GM19397 (cell line): ENCODE measurements around the gene FMO2.
"Not testable (repeated sequence)": the region's sequence is repeated elsewhere in the genome, so short reads cannot be mapped to it uniquely, and the experiment has no call there.

ENCODE experiments used
- ATAC-seq: cut with Tn5 transposase; IDR thresholded peaks from one replicate; pipeline ENCODE4 v1.9.1; 2021; ENCODE audit warnings: mild to moderate bottlenecking, moderate library complexity; ENCODE audit not compliant: unreplicated experiment

Gene FMO2

DNA sequence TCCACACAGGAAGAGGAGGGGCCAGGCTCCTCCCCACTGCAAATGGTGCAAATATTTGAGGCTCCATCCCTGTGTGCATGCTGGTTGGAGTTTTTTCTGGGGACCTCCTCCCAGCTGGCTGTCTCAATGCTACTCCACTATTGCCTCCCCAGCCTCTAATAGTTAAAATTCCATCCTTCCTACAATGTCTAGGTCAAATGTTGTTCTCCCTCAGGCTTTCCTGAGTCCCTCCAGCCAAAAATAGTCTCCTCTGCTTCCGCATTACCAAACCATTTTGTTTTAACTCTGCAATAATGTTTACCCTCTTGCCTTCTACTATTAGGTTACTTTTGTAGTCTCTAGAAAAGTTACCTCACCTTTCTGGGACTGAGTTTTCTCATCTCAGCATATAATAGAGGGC, 33.6 kb downstream of the FMO2 start:
- no peak for ATAC-seq

DNA sequence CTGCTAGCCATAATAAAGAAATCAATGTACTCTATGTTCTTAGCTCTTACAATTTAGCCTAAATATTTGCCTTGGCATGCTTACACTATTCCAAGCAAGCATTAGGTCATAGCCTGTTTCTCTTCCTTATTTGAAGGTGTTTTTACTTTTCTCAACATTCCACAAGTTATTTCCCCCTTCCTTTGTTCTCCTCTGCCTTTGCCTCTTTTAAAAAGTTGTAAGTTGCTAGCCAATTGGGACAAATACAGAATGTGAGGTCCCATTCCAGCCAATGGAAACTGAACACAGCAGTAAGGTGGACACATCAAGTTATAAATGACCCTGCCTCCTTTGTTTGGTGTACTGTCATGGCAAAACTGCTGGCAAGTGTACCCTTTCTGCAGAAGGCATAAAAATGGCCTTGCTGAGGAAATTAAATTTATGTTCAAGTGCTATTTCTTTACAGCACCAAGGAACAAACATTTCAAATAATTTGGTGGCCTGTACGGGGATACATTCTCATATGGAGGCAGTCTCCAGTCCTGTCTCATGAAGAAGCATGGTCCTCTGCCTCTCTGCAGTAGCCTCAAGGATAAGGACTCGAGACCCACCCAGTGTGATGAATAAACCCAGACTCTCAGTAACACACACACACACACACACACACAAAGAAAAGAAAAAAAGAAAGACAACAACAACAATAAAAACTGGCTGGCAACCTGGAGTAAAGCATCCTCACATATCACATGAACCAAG, 34.4 kb downstream of the FMO2 start:
- no peak for ATAC-seq

DNA sequence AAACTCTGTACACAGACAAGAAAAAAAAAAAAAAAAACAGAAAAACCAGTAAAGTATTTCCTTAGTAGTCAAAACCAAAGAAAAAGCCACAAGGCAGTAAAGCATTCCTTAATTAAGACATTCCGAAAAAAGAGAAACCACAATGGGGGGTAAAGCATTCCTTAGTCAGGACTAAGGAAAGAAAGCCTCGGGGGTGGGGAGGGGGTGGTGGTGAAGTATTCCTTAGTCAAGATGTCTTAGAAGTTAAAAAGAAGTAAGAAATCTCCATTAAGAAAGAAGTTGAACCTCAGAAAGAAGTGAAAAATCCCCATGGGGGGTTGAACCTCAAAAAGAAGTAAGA, 35.0 kb downstream of the FMO2 start:
- no peak for ATAC-seq

DNA sequence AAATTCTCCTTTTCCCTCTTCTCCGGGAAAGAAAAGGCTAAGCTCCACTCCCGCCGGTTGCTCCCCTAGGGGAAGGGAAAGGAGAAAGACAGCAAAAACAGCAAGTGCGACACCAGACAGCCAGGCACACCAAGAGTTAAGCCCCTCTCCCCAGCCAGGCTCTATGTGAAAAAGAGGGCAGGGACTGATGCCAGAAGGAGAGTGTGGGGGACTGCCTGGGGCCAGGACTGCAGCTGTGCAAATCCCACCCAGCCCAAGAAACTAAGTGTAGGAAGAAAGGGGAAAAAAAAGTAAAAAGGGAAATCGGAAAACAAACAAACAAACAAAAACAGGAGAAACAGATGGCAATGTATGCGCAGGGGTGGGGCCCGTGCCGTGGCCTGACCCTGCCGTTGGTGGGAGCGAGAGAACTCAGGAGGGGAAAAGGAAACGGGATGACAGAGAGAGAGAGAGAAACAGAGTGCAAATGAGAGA, 35.5 kb downstream of the FMO2 start:
- ATAC-seq, result no peak

DNA sequence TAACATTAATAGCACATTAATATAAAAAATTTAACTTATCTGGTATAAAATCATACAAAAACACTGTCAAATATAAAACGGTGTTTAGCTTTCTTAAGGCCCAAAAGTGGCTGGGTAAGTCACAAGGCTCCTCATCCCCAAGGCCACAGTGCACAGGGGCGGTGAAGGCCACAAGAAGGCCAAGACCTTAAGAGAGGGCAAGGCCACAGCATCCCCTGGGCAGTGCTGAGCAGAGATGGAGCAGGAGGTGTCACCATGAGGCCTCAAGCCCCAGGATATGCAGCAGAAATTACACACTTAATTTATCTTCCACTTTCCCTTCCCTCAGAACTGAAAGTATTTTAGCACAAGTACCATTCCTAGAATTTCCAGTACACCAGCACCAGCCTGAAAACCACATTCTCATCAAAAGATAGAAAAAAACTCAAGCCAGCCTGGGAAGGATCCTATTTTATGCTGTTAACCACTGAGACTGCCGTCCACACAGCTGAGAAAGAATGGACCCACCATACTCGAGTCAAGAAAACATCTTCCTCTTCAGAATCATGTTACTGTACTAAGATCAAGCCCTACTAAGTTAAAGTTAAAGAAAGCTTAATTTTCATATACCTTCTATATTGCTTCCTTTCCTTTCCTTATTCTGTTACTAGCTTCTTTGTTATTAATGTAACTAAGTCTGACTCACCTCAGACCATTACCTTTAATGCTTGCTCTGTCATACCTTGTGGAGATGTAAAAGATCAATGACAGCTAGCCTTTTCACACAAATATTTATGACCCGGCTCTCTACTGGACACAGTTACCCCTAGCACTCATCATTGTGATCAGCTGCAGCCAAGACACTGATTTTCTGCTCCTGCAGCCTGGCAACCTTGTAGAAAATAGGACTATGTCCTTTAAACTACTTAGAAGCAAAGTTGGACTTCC, 36.8 kb downstream of the FMO2 start:
- ATAC-seq, result no peak

DNA sequence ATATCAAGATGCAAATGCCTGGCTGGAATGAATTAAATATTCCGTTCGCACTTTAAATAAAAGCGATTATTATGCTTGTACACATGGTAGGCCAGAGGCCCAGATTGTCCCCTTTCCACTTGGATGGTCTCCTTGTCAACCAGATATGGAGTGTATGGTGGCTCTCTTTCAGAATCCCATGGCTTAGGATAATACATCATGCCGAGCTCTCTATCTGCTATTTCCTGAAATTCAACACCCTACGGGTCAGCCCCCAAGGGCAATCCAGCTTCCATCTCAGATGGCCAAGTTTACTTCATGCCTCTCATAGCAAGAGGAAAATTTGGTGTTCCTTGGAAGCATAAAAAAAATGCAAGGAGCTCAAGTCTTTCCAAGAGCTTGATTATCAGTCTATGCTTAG, 37.8 kb downstream of the FMO2 start:
- no peak for ATAC-seq

DNA sequence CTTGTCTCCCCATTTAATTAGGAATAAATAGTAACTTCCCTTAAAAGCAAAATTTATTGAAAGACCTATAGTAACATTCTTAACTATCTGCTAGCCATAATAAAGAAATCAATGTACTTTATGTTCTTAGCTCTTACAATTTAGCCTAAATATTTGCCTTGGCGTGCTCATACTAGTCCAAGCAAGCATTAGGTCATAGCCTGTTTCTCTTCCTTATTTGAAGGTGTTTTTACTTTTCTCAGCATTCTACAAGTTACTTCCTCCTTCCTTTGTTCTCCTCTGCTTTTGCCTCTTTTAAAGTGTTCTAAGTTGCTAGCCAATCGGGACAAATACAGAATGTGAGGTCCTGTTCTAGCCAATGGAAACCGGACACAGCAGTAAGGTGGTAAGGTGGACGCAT, 39.2 kb downstream of the FMO2 start:
- ATAC-seq, result not testable (repeated sequence)

- peak; percentile 78 for ATAC-seq
These were observed 41.8 kb downstream of the FMO2 start for GRCh38 chr1:171226747-171227370.

DNA sequence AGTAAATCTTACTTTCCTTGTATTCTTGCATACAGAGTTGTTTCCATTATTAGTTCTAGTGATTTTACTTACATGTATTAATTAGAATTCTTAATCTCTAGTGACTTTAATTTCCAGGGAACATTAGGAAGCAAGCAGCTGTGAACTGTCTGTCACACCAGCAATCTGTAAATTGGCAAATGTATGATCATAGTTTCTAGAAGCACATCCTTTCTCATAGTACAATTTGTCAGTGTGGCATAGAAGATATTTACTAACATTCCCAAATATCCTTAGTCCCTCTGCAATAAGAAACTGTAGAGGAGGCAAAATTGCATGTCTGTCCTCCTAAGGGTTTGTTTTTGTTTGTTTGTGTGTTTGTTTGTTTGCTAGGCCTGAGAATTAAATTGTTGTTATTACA, 46.2 kb downstream of the FMO2 start:
- no peak for ATAC-seq

DNA sequence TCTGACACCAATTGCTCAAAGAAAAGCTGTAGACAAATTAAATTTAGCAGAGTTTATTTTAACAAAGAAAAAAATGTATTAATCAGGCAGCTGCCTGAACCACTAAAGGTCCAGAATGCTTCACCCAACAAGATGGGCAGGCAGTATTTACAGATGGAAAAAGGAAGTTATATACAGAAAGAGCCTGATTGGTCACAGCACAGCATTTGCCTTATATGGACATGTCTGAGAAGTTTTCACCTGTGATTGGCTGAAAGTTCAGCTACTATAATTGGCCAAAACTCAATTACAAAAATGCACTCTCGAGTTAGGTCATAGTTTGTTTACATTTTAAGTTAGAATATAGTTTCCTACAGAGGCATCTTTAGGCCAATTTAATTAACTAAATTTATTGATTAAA, 48.1 kb downstream of the FMO2 start:
- ATAC-seq, result no peak

DNA sequence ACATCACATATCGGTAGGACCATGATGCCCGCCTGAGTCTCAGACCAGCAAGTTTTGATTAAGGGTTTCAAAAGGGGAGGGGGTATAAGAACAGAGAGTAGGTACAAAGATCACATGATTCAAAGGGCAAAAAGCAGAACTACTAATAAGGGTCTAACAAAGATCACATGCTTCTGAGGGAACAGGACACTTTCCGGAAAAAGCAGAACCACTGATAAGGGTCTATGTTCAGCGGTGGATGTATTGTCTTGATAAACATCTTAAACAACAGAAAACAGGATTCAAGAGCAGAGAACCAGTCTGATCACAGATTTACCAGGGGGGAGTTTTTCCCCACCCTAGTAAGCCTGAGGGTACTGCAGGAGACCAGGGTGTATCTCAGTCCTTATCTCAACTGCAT, 51.1 kb downstream of the FMO2 start:
- not testable (repeated sequence) for ATAC-seq

DNA sequence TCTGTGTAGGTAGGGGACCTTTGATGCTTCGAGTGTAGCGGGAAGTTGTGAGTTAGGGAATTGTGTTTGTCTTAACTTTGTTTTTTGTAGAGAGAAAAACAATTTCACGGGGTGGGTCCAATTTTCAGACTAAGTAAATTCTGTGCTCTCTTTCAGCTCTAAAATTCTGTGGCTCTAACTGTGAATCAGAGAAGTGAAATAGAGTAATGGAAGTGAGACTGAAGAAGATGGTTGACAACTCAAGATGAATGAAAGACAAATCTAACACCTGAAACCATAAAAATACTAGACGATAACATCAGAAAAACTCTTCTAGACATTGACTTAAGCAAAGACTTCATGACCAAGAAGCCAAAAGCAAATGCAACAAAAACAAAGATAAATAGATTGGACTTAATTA, 58.8 kb downstream of the FMO2 start:
- no peak for ATAC-seq

- peak; percentile 58 for ATAC-seq
These were observed 60.5 kb downstream of the FMO2 start for GRCh38 chr1:171245458-171246064.

DNA sequence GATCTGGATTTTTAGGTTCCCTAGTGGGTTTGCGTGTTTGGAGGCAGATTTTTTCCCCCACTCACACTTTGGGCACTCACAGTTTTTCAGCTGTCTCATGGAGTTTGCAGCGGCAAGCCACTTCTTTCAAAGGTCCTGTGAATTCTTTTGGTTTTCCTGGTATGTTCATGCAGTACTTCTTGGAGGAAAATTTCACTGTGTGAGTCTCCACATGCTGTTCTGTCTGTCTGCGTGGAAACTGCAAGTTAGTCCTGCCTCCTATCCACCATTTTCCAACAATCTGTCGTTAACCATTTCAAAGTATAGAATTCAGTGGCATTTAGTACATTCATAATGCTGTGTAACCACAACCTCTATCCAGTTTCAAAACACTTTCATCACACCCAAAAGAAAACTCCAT, 62.4 kb downstream of the FMO2 start:
- no peak for ATAC-seq

- ATAC-seq, result no peak
These were observed 63.2 kb downstream of the FMO2 start, which contains the start of gene FMO1 for GRCh38 chr1:171248302-171248701. Gene FMO1 (plus strand): TSS chr1:171248494. CDS start chr1:171258088, 9,594 bp downstream.

DNA sequence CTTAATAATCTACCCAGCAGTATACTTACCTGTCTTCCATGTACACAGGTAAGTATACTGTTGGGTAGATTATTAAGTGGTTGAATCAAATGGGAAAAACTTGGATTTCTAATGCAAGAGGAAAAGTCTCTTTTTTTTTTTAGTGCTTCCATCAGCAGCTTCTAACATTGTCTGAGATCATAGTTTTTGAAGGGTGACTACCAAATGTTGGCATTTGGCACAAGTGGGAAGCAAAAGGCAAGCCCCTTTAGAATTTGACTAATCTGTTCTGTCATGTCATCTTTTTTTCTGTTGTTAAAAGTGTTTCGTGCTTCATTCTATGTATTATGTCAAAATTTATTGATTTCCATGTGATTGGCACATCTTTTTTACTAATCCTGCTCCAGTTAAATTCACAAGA, 63.7 kb downstream of the FMO2 start:
- no peak for ATAC-seq

GRCh38 chr1:171250263-171250662, 65.2 kb downstream of the FMO2 start:
- no peak for ATAC-seq

DNA sequence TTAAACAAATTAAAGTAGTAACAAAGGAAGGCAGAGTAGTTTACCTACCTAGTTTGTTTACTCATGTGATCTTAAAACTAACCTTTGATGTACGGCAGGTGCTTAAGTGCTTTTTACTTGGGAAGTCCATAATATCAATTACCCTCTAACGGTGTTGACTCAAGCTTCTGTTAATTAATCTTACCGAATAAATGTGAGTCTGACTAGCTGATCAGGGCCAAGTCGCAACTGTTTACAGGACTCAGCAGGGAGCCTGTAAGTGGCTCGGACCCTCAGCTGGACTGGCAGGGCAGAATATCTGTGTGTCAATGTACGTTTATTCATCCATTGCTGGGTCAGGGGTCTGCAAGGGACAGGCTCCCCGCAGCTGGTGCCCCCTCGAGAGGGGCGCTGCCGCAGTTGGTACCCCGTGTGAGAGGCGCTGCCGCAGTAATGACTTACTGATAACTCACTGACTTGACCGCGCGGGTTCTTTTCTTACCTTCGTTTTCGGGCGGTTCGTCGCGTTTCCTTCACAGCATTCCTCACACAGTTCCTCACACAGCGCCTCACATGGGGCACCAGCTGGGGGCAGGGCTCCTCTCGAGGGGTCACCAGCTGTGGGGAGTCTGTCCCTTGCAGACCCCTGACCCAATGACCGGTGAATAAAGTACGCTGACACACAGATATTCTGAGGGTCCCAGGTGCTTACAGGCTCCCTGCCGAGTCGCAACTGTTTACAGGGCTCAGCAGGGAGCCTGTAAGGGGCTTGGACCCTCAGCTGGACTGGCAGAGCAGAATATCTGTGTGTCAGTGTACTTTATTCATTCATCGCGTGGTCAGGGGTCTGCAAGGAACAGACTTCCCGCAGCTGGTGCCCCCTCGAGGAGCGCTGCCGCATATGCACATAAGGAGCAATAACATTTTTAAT, 66.2 kb downstream of the FMO2 start:
- ATAC-seq, result peak; percentile 54

DNA sequence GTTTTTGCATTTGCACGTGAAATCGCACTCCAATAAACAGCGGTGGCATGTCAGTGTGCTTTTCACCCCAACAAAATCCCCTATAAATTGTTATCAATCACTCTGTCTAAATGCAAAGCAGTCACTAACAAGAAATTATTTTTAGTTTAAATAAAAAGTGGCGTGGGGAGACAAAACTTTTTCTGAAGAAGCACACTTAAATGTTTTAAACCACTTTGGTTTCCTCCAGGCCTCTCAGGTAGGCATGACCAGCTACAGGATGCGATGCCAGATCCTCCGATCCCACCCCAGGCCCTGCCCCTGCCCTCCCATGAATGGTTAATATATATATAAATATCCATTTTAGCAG, 66.8 kb downstream of the FMO2 start:
- ATAC-seq, result no peak

- peak; percentile 96 for ATAC-seq
These were observed 67.4 kb downstream of the FMO2 start for GRCh38 chr1:171252482-171252881.
